Ascending aorta (tissue), 2 donors: ENCODE results near the gene GRIA3. TPM values are rescaled to one million over a fixed set of nuclear protein-coding genes. Genes with fewer than 3 reads are reported as not detected.

ENCODE experiments used
- DNase-seq, 2 donors: peaks; one replicate each; pipeline ENCODE4 v3.0.0-alpha.2; 2019; ENCODE audit warnings: low spot score in 2 of 2
- H3K27ac ChIP-seq, 2 donors: fragments of 200-600 bp; sonication (generic); one replicate each; pipeline ENCODE4 v1.5.1; 2016 to 2017; ENCODE audit warnings: mild to moderate bottlenecking in 1 of 2
- H3K27me3 ChIP-seq: fragments of 200-600 bp; sonication (generic); one replicate; pipeline ENCODE4 v1.5.1; 2017
- H3K36me3 ChIP-seq, 2 donors: fragments of 200-600 bp; sonication (generic); one replicate each; pipeline ENCODE4 v1.5.1; 2016
- H3K4me1 ChIP-seq, 2 donors: fragments of 200-600 bp; sonication (generic); one replicate each; pipeline ENCODE4 v1.5.1; 2016 to 2017; ENCODE audit warnings: mild to moderate bottlenecking in 1 of 2
- H3K4me3 ChIP-seq, 2 donors: fragments of 200-600 bp; sonication (generic); one replicate each; pipeline ENCODE4 v1.5.1; 2016 to 2017; ENCODE audit warnings: mild to moderate bottlenecking in 1 of 2
- H3K9me3 ChIP-seq, 2 donors: fragments of 200-600 bp; sonication (generic); one replicate each; pipeline ENCODE4 v1.5.1; 2016
- intact Hi-C: fragments of 100-400 bp; cut with DNase I; formaldehyde crosslinking; loops from one replicate; pipeline ENCODE4 v1.15.1; 2023
- total RNA-seq: library from RNA; depleted of rRNA; stranded (reverse); fragments of >200 nt; gene quantifications from one replicate; pipeline ENCODE4 v1.1.0, GENCODE V29; 2016
- TF ChIP-seq, protein P1 (sequence below), 3 experiments: fragments of 200-600 bp in 2 of 3; fragments of 450-650 bp in 1 of 3; sonication (generic) in 2 of 3; IDR thresholded peaks; one replicate each; pipeline ENCODE4 v1.5.1; 2016 to 2019; ENCODE audit warnings: antibody characterized with exemption in 3 of 3, mild to moderate bottlenecking in 1 of 3, moderate library complexity in 1 of 3

Gene GRIA3
- total RNA-seq, 1 donor from 2014 or later, result 2.8 TPM

DNA sequence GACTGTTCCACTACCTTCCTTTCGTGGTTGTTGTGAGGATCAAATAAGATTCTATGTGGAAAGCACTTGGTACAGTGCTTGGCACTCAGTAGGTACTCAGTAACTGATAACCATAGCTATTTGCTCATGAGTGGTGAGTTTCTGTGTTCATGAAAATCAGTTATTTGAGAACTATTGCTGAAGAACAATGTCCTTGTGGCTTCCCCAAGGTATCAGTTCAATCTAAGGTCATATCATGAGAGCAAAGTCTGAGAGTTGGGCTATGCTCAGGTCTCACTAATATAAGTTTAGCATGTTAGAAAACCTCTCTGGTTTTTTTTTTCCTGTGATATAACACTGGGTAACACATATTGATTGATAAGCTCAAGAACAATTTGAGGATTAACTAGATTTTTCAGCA lies 147.8 kb downstream of the GRIA3 start:
- Histone ChIP-seq H3K27me3 (no peaks in the 10 kb centered on the region), H3K36me3 (no peaks in the 10 kb centered on the region), H3K4me3 (no peak overlapping the region), H3K27ac (no peak overlapping the region), H3K4me1 (no peaks in the 10 kb centered on the region), H3K9me3 (no peaks in the 10 kb centered on the region)
- TF ChIP-seq, protein P1, sequence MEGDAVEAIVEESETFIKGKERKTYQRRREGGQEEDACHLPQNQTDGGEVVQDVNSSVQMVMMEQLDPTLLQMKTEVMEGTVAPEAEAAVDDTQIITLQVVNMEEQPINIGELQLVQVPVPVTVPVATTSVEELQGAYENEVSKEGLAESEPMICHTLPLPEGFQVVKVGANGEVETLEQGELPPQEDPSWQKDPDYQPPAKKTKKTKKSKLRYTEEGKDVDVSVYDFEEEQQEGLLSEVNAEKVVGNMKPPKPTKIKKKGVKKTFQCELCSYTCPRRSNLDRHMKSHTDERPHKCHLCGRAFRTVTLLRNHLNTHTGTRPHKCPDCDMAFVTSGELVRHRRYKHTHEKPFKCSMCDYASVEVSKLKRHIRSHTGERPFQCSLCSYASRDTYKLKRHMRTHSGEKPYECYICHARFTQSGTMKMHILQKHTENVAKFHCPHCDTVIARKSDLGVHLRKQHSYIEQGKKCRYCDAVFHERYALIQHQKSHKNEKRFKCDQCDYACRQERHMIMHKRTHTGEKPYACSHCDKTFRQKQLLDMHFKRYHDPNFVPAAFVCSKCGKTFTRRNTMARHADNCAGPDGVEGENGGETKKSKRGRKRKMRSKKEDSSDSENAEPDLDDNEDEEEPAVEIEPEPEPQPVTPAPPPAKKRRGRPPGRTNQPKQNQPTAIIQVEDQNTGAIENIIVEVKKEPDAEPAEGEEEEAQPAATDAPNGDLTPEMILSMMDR (IDR thresholded peaks at IDR 0.05), result no peak
- intact Hi-C loops, result no loop called here
- DNase-seq, result no peak

DNA sequence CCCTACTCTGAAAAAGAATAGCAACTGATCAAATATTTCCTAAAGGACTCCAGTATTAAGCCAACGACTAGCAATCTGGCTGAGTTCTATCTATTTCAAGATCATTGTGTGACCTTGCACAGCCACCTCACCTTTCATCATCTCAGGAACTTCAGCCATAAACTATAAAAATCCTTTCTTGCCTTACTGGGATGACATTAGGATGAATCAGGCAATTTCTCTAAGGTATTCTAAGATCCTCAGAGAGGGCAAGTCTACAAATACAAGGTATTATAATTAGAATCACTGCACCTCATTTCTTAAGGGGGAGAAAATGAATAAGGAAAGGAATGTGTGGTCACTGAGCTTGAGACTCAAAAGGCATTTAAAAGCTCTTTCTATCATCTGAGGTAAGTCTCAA lies 152.6 kb downstream of the GRIA3 start:
- no peaks in the 10 kb centered on the region for H3K36me3 ChIP-seq
- no peak overlapping the region for H3K4me3 ChIP-seq
- DNase-seq, result no peak
- no peak overlapping the region for H3K27ac ChIP-seq
- intact Hi-C loops, result no loop called here
- TF ChIP-seq, protein P1 (IDR thresholded peaks at IDR 0.05), result no peak
- no peaks in the 10 kb centered on the region for H3K27me3 ChIP-seq
- no peaks in the 10 kb centered on the region for H3K9me3 ChIP-seq
- H3K4me1 ChIP-seq, result no peaks in the 10 kb centered on the region

DNA sequence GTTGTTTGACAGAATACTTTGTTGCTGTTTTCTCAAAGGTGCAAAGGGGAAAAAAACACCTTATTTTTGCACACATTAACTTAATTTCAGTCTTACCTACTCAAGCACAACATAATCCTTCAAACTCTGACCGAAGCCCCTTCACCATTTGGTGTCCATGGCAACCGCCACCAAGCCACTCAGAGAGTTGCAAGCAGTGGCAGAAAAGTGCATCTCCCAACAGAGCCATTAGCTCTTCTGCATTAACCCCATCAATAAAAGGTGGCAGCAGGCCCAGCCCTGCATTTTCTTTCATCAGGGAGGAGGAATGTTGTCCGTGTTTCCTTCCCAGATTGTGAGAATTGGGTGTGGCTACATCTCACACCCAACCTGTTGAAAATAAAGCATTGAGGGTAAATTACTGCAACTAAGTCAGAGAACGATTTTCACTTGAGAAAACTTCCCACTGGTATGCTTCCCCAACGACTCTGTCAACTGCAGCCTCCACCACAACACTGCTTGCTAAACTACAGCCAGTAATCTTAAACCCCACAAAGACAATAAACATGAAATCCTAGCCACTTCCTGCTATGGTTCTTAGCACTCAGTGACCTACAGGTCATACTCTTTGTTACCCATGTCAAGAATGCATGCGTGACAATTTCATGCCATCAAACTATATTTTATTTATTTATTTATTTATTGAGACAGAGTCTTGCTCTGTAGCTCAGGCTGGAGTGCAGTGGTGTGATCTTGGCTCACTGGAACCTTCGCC lies 154.0 kb downstream of the GRIA3 start:
- H3K36me3 ChIP-seq, result no peaks in the 10 kb centered on the region
- intact Hi-C loops, result no loop called here

DNA sequence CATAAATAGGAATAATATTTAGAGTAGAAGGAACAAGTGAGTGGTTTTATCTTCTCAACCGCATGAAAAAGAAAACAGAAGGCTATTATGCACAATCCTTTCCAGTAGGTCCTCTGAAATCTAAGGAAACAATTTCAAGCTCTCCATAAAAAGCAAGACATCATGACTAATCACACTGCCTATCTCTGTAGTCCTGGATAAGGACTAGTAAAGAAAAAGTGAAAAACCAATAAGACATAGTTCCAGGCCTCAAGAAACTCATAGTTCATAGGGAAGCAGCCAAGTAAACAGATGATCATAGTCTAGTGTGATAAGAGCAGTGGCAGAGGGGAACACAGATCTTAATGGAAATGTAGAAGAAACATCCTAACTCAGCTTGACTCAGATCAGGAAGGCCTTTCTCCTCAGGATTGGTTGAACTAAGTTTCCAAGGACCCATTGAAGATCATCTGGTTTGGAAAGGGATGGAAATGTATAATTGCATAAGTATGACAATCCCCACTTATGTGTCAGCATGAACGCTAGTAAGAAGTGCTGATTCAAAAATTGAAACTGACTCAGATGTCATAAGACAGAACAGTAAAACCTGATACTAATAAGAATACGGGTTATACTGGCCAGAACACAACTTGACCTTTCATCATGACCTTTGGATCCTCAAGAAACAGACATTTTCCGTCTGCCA lies 155.3 kb downstream of the GRIA3 start:
- intact Hi-C loops, result no loop called here
- Histone ChIP-seq H3K36me3 (no peaks in the 10 kb centered on the region), H3K27ac (no peak overlapping the region), H3K4me1 (no peaks in the 10 kb centered on the region), H3K4me3 (no peak overlapping the region), H3K9me3 (no peaks in the 10 kb centered on the region), H3K27me3 (no peaks in the 10 kb centered on the region)
- TF ChIP-seq, protein P1 (IDR thresholded peaks at IDR 0.05), result no peak
- no peak for DNase-seq

More for the DNA sequence above, 154.0 kb downstream of the GRIA3 start:
- H3K4me1 ChIP-seq, result no peaks in the 10 kb centered on the region
- TF ChIP-seq, protein P1 (IDR thresholded peaks at IDR 0.05), result no peak
- H3K9me3 ChIP-seq, result no peaks in the 10 kb centered on the region
- H3K27me3 ChIP-seq, result no peaks in the 10 kb centered on the region
- DNase-seq, result no peak
- H3K4me3 ChIP-seq, result no peak overlapping the region
- H3K27ac ChIP-seq, result no peak overlapping the region

DNA sequence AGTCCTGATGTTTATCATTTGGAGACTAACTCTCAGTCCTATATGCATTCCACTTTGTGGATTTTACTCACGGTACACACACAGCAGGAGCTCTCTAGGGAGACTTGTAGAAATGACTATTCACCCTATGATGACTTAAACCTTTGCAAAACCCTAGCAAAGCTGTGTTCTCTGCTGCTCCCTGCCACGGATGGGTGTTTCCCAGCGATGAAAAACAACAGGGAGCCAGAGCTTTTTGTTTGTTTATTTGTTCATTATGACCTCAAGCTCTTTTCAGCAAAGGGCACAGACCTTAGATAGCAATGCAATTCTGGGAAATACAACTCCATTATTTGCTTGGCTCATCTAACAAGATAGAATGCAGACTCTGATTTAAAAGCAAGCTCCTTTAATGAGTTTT lies 156.6 kb downstream of the GRIA3 start:
- Histone ChIP-seq H3K4me1 (no peaks in the 10 kb centered on the region), H3K27me3 (no peaks in the 10 kb centered on the region), H3K9me3 (no peaks in the 10 kb centered on the region), H3K27ac (no peak overlapping the region), H3K36me3 (no peaks in the 10 kb centered on the region), H3K4me3 (no peak overlapping the region)
- TF ChIP-seq, protein P1 (IDR thresholded peaks at IDR 0.05), result no peak
- intact Hi-C loops, result no loop called here
- DNase-seq, result no peak
